Liver (tissue), 3 donors: ENCODE results near the gene RPTOR.

Experiments used
- CTCF ChIP-seq: fragments of 150-350 bp; IDR thresholded peaks from 2 replicates; pipeline ENCODE4 v1.5.1; 2017; ENCODE audit warnings: improper control_type of control experiment, low read depth, low read length; ENCODE audit not compliant: missing input control
- FOXA2 ChIP-seq: IDR thresholded peaks from 2 replicates; pipeline ENCODE4 v1.6.1; 2016; ENCODE audit warnings: antibody characterized with exemption
- HNF4G ChIP-seq: IDR thresholded peaks from 2 replicates; pipeline ENCODE4 v1.6.1; 2016; ENCODE audit warnings: antibody characterized with exemption
- JUND ChIP-seq, 2 donors: IDR thresholded peaks; 2 replicates each; pipeline ENCODE4 v1.6.1; 2016; ENCODE audit warnings: antibody characterized with exemption in 2 of 2
- MAX ChIP-seq: IDR thresholded peaks from 2 replicates; pipeline ENCODE4 v1.6.1; 2016; ENCODE audit warnings: antibody characterized with exemption
- RAD21 ChIP-seq, 2 donors: IDR thresholded peaks; 2 replicates each; pipeline ENCODE4 v1.6.1; 2016; ENCODE audit warnings: antibody characterized with exemption in 2 of 2, mild to moderate bottlenecking in 2 of 2
- SP1 ChIP-seq: IDR thresholded peaks from 2 replicates; pipeline ENCODE4 v1.6.1; 2018; ENCODE audit warnings: antibody characterized with exemption, mild to moderate bottlenecking
- YY1 ChIP-seq: IDR thresholded peaks from 2 replicates; pipeline ENCODE4 v1.6.1; 2016; ENCODE audit warnings: antibody characterized with exemption, mild to moderate bottlenecking
- donor health status: healthy.
- donor health status: healthy.

GRCh38 chr17:80805032-80805751 lies 260.6 kb downstream of the RPTOR start:
- TF ChIP-seq MAX (no peak), CTCF (no peak), FOXA2 (no peak), YY1 (no peak), SP1 (no peak), HNF4G (no peak), RAD21 (IDR thresholded peaks at IDR 0.05) (no peak), JUND (IDR thresholded peaks at IDR 0.05) (no peak)
